DND-41 (cell line): ENCODE data around the gene FAM168A.
A peak's percentile ranks its signal among the peaks of the same experiment; 100 is the strongest.

ENCODE experiments used
- ATAC-seq: fragments of 200-7000 bp; cut with Tn5 transposase; 3 replicates; pipeline ENCODE4 v1.9.1; 2021; ENCODE audit warnings: low read depth; ENCODE audit not compliant: insufficient read depth
- DNase-seq: peaks from one replicate; pipeline ENCODE4 v3.0.0-alpha.2; 2020
- H2AFZ ChIP-seq: 2 replicates; pipeline ENCODE4 v1.6.0; 2012; ENCODE audit warnings: low read depth, low read length
- H3K27ac ChIP-seq: 2 replicates; pipeline ENCODE4 v1.5.1; 2012; ENCODE audit warnings: low read length, inconsistent platforms
- H3K27me3 ChIP-seq: fragments of 200-600 bp; sonication (generic); 2 replicates; pipeline ENCODE4 v1.6.0; 2012; ENCODE audit warnings: low read length, mild to moderate bottlenecking, inconsistent platforms; ENCODE audit not compliant: insufficient read depth, poor library complexity
- H3K36me3 ChIP-seq: 2 replicates; pipeline ENCODE4 v1.5.1; 2012; ENCODE audit warnings: low read length, inconsistent platforms; ENCODE audit not compliant: insufficient read depth
- H3K4me1 ChIP-seq: 2 replicates; pipeline ENCODE4 v1.5.1; 2012; ENCODE audit warnings: mild to moderate bottlenecking, low read length; ENCODE audit not compliant: insufficient read depth
- H3K4me2 ChIP-seq: 2 replicates; pipeline ENCODE4 v1.6.0; 2012; ENCODE audit warnings: mild to moderate bottlenecking, moderate library complexity, low read length, inconsistent platforms; ENCODE audit not compliant: insufficient read depth
- H3K4me3 ChIP-seq, 2 experiments: fragments of 200-600 bp in 1 of 2; shearing (Covaris generic) in 1 of 2; 2 replicates each; pipeline ENCODE4 v1.5.1; 2012 to 2016; ENCODE audit warnings: inconsistent platforms in 2 of 2, low read length in 2 of 2, mild to moderate bottlenecking in 2 of 2, low read depth in 1 of 2, moderate library complexity in 1 of 2
- H3K79me2 ChIP-seq: 2 replicates; pipeline ENCODE4 v1.6.0; 2012; ENCODE audit warnings: low read length, inconsistent platforms; ENCODE audit not compliant: insufficient read depth
- H3K9ac ChIP-seq: 2 replicates; pipeline ENCODE4 v1.6.0; 2012; ENCODE audit warnings: low read depth, mild to moderate bottlenecking, inconsistent platforms, low read length, moderate library complexity
- H3K9me3 ChIP-seq: 2 replicates; pipeline ENCODE4 v1.5.1; 2012; ENCODE audit warnings: low read length, moderate library complexity, mild to moderate bottlenecking, inconsistent platforms; ENCODE audit not compliant: insufficient read depth, severe bottlenecking
- H4K20me1 ChIP-seq: 2 replicates; pipeline ENCODE4 v1.6.0; 2012; ENCODE audit warnings: low read length; ENCODE audit not compliant: insufficient read depth
- CTCF ChIP-seq: IDR thresholded peaks from 2 replicates; pipeline ENCODE4 v1.5.1; 2012; ENCODE audit warnings: borderline replicate concordance, low read length, moderate library complexity, mild to moderate bottlenecking; ENCODE audit not compliant: poor library complexity, severe bottlenecking; ENCODE audit errors: extremely low read depth
- EZH2 ChIP-seq: IDR thresholded peaks from 3 replicates; pipeline ENCODE4 v1.6.1; 2012; ENCODE audit warnings: borderline replicate concordance, low read depth, mild to moderate bottlenecking, moderate library complexity, low read length, inconsistent platforms; ENCODE audit not compliant: severe bottlenecking

Gene FAM168A

GRCh38 chr11:73384125-73384441, 213.8 kb downstream of the FAM168A start:
- H3K79me2 ChIP-seq: peaks cover 99% of the 10 kb centered on the region

GRCh38 chr11:73383249-73384124, 214.4 kb downstream of the FAM168A start:
- H3K27me3 ChIP-seq: no peaks in the 10 kb centered on the region
- H3K9ac ChIP-seq: peak overlapping the region; percentile 16; the same call in 1 of the 2 replicates
- H3K4me2 ChIP-seq: no peak overlapping the region
- no peak for TF ChIP-seq EZH2
- TF ChIP-seq CTCF: no peak
- peaks cover 26% of the 10 kb centered on the region for H3K36me3 ChIP-seq
- no peak overlapping the region for H2AFZ ChIP-seq
- H3K27ac ChIP-seq: peak overlapping the region; percentile 43; the same call in 1 of the 2 replicates
- no peak overlapping the region for H3K4me3 ChIP-seq
- no peaks in the 10 kb centered on the region for H3K9me3 ChIP-seq
- ATAC-seq (no peak), DNase-seq (no peak)
- H3K79me2 ChIP-seq: peaks cover 99% of the 10 kb centered on the region
- peaks cover 98% of the 10 kb centered on the region for H4K20me1 ChIP-seq
- peaks cover 54% of the 10 kb centered on the region for H3K4me1 ChIP-seq

More at GRCh38 chr11:73384125-73384441, 213.8 kb downstream of the FAM168A start:
- H3K36me3 ChIP-seq: peaks cover 26% of the 10 kb centered on the region
- H3K9me3 ChIP-seq: no peaks in the 10 kb centered on the region
- H3K27me3 ChIP-seq: no peaks in the 10 kb centered on the region
- H4K20me1 ChIP-seq: peaks cover 98% of the 10 kb centered on the region
- H3K4me3 ChIP-seq: no peak overlapping the region
- no peak overlapping the region for H3K9ac ChIP-seq
- H3K4me2 ChIP-seq: no peak overlapping the region
- 0 out of 2 replicates have a peak overlapping the region, but pooled peaks have one; percentile 26 for H3K27ac ChIP-seq
- no peak overlapping the region for H2AFZ ChIP-seq
- TF ChIP-seq EZH2 (no peak), CTCF (no peak)
- no peak for ATAC-seq
- DNase-seq: no peak
- peaks cover 48% of the 10 kb centered on the region for H3K4me1 ChIP-seq

GRCh38 chr11:73382747-73383146, 215.2 kb downstream of the FAM168A start:
- H3K9me3 ChIP-seq: no peaks in the 10 kb centered on the region
- peaks cover 61% of the 10 kb centered on the region for H3K4me1 ChIP-seq
- no peak overlapping the region for H3K4me2 ChIP-seq
- DNase-seq (no peak), ATAC-seq (no peak)
- H2AFZ ChIP-seq: no peak overlapping the region
- peak overlapping the region; percentile 51 for H3K27ac ChIP-seq
- peaks cover 23% of the 10 kb centered on the region for H3K36me3 ChIP-seq
- peak overlapping the region; percentile 16; the same call in 1 of the 2 replicates for H3K9ac ChIP-seq
- no peak overlapping the region for H3K4me3 ChIP-seq
- no peaks in the 10 kb centered on the region for H3K27me3 ChIP-seq
- peaks cover 98% of the 10 kb centered on the region for H4K20me1 ChIP-seq
- TF ChIP-seq EZH2: no peak
- no peak for TF ChIP-seq CTCF
- H3K79me2 ChIP-seq: peaks cover 99% of the 10 kb centered on the region
